NOMO-1 (cell line): ENCODE measurements around the gene MAD1L1.

Source experiments
- DNase-seq, 2 experiments: peaks; one replicate each; lab custom pipeline; 2025; ENCODE audit not compliant: unreplicated experiment in 2 of 2; lab: John Stamatoyannopoulos, UW

The MAD1L1 gene

DNA sequence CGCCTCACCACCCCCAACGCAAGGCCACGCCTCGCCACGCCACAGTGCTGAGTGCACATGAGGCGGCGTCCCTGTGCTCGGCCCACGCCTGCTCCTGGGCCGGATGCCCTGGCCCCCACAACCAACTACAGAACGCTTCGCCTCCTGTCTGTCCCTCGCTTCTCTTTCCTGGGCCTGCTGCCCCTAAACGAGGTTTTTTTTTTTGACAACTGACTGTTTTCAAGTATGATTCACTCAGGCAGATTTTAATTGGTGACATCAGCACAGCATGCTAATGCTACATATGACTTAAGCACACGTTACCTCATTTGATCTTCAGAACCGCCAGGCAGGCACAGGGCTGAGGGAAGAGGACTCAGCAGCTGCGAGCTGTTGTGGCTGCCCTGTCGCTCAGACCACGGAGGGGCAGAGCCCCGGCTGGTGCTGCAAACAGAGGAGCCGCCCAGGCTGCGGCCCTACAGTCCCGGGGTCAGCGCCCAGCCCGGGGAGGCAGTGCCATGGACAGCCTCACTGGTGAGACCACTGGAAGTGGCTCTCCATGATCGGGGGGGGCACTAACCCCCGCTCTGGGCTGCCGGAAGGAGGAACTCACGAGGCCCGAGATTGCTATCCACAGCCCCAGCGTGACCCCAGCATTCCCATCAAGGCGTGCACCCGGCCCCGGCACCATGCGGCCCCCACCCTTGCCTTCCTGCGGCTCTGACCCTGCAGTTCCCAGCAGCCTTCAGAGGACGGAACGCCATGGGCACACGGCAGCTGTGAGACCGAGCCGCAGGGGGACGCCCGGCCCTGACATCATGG is 212.8 kb downstream of the MAD1L1 start:
- peak; percentile 93 to 96 for DNase-seq

DNA sequence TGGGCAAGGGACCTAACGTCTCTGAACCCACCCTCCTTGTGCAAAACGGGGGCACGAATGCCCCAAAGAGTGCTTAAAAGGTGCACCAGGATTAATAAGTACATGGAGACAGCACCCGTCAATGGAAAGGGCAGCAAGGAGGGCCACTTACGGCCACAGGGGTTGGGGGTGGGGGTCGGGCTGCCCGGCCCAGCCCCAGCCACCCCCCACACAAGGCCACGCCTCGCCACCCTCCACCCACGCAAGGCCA is 213.4 kb downstream of the MAD1L1 start:
- DNase-seq, result peak in 1 of 2 experiments; percentile 64

DNA sequence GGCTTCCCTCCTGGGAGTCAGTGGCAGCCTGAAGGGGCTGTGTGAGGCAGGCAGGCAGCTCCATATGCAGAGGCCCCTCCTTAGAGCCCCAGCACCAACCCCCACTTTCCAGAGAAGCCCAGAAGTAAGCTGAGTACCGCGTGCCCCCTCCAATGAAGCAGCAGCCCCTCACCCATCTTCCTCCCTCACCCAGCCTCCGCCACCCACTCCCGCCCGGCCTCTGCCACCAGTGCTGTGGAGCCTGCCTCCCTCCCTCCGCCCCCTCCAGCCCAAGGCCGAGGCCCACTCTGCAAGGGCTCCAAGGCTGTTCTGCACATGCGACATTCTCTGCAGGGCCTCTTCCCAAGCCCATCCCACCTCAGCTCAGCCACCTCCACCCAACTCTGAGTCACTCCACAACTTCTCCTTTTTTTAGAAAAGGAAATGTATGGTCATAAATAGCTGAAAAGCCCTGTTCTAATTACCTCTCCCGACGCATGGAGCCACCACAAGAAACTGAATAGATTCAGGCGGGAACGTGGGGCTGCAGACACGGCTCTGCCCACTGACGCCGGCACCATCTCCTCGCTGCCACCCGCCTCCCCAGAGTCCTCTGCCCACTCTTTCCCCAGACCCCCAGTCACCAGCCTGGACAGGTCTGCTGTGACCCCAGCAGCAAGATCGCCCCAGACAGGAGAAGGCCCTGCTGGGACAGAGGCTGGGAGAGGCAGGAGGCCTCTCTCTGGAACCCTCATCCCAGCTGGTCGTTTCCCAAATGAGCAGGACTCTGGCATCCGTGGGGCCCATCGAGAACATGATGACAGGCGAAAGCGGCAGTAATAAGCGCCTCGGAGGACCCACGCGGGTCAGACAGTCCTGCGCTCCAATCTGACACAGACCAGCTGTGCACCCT is 213.9 kb downstream of the MAD1L1 start:
- DNase-seq, result peak; percentile 98 to 100

DNA sequence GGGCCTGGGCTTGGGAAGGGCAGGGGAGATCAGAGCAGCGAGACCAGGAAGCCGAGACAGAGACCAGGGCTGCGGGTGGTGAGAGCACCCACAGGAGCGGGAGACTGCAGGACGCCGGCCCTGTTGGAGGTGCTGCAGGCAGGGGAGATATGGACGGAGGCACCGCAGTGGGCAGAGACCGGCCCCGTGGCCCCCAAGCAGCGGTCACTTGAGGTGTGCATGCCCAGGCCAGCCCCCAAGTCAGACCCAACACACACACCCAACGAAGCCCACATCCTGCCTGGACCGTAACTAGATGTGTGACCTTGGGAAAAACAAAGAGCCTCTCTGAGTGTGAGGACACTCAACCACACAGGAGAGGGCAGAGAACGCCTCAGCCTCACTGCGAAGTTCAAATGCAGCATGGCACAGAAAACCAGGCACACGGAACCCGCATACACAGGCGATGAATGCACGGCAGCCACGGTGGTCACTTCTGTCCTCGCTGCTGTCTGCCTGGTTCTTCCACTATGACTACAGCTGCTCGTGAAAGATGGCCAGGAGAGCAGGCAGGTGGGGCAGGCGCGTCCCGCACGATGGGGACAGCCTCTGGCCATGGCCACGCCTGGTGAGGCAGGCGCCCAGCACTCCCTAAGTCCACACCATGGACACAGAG is 214.7 kb downstream of the MAD1L1 start:
- DNase-seq, result no peak

DNA sequence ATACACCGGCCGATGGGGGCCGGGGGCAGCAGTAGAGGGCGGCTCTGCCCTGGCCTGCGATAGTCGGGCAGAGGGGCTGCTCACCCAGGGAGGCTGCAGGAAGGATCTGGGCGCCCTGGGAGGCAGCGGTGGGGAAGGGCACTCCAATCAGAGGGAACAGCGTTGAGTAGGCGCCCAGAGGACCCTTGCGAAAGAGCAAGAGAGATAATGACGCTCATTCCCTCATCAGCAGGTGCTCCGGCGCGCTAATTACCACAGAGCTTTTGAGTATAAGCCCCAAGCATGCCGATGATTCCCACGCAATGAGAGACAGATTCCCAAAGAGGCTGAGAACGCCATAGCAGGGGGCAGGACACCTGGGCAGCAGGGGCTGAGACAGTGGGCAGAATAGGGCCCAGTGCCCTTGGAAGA is 215.3 kb downstream of the MAD1L1 start:
- no peak for DNase-seq

DNA sequence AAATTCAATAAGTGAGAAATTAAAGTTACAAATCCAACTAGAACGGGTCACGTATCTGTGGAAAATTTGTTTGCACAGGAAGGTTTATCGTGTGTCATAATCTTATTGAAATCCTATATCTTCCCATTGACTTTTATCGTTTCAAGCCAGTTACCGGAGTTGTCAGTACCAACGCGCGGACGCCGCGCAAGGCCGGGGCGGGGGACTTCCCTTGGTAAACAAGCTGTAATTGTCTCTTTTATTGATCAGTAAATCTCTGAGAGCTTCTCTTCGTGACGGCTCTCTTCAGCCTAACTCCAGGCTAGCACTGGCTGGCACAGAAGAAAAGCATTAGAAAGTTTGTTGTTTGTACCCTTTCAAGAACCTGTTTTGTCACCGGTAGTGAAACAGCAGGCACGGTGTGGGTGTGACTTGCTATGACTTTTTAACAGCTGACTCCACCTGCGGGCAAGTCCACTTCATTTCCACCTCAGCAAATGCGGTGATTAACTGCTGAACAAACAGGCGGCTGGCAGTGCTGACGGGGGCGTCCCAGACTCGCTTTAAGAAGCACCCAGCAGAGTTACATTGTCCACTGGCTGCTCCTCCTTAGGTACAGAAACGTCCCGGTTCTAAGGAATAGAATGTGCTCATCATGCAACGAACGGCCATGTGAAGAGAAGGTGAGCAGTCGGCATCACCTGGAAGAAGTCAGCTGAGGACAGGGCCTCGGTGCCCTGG is 215.8 kb downstream of the MAD1L1 start:
- no peak for DNase-seq

DNA sequence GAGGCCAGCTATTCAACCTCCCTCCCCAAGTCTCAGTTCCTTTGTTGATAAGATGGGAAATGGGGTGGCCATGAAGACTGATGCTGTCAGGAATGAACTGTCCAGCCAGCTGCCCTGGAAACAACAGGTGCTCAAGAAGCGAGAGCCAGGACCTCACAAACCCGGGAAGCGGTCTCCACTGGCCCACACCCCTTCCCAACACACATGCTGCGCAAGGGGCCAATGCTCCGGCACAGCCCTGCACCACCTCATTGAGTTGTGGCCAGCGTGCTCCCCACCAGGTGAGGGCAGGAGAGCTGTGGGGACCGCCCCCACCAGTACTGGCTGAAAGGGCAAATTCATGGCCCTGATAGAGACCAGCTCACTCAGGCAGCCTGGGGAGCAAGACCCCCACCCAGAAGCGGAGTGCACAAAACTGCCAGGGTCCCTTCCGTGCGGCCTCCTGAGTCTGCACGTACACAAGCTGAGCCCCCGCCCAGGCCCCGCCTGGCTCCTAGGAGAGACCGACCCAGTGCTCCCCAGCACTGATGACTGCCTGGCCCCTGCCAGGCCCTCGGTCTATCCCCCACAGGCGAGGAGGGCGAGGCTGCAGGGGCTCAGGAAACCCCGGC is 216.6 kb downstream of the MAD1L1 start:
- no peak for DNase-seq

DNA sequence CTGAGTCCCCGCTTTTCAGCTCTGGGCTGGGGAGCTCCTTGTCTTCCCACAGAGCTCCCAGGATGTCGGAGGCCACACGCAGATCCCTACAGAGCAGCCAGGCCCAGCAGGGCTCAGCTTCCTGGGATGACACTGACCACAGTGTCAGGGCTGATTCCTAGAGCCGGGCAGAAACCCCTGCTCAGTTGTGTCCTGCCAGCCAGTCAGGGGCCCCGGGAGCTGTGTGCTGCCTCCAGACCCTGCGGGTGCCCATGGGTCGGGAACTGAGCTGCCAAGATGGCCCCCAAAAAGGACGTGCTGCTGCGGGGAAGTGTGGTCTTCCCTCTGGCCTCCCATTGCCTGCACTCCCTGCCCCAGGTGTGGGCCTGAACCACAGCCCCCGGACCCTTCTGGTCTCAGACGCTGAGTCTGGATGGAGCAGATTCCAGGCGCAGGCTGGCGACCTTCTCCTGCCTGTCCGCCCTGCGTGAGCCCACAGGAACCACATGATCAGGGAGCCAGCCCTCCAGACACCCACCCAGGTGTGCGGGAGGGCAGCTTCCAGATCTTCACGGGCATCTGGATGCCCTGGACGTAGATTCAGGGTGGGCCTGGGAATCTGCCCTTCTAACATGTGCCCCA is 217.4 kb downstream of the MAD1L1 start:
- DNase-seq, result no peak

DNA sequence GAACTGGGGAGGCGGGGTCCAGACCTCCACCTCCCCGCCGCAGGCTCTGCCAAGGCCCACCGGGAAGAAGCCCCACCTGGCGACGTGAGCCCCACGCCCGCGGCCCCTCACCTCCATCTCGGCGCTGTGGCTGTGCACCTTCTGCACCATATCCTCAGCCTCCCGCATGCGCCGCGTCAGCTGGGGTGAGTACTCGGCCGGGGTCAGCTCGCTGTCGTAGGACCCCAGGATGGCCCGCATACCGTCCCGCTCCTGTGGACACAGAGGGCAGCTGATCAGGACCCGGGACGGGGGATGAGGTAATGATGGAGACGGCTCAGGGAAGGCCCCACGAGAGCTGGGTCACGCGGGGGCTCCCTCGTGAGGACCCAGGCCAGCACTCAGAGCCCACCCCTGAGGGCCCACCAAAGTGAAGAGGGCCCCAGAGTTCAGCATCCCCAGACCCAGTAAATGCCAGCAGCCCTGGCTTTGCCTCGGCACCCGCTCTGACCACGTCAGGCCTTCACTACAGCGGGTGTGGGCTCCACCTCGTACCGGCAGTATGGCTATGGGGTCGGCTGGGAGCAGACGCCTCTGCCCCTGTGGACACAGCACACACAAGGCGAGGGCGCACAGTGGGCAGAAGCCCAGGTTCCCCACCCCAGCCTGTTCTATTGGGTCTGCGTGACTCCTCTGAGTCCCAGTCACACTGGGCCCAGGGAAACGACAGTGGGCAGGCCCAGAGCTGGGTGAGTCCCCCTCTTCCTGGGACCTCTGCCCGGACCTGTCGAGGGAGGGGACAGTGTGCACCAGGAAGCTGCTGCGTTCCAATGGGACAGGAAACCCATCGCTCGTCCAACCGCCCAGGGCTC is 218.1 kb downstream of the MAD1L1 start:
- DNase-seq, result no peak

DNA sequence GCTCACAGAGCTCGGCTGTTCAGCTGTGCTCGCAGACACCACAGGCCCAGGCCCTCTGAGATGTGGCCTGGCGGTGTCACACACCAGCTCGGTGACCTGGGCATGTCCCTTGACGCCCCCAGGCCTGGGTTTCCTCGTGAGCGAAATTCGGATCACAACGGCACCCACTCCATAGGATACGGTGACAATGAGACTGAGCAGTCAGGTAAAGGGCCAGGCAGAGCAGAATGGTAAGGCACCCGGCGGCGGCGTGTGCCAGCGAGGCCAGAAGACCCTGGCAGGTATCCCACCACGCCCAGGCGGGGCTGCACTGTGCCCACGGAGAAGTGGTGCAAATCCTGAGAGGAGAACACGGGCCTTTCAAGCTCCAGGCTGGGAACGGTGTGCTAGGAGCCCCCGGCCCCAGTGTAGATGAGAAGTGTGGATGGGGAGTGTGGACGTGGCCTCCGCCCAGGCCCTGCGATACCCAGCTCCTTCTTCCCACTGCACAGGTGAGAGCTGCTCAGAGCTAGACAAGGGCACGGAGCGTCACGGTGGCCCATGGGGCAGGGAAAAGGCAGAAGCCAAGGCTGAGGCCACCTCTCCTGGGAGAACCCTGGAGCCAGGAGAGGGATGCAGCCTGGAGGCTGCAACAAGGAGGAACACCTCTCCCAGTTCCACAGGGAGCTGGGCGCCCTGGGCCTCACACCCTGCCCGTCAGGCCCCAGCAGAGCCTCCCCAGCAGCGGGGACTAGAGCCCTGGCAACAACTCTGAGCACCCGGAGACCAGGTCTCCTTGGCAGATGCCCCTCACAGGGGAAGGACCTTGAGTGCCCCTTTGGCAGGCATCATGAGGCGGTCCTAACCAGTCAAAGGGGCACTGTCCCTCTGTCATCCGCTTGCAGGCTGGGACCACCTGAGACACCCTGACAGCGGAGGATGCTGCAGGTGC is 219.1 kb downstream of the MAD1L1 start:
- DNase-seq, result no peak

DNA sequence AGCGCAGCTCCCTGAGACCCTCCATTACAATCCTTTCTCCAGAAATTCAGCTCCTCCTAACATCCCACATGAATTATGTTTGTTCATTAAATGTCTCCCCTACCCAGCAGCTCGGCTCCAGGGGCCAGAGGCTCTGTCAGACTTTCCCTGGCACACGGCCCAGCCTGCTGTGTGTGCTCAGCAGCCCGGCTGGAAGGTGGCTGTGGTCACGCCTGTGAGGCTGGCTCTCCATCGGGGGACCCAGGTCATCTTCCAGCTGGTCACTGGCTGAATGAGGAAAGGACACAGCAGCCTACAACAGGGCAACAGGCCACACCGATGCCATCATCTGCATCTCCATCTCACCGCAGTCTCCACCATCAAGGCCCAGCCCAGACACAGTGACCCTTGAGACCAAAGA is 219.8 kb downstream of the MAD1L1 start:
- no peak for DNase-seq

DNA sequence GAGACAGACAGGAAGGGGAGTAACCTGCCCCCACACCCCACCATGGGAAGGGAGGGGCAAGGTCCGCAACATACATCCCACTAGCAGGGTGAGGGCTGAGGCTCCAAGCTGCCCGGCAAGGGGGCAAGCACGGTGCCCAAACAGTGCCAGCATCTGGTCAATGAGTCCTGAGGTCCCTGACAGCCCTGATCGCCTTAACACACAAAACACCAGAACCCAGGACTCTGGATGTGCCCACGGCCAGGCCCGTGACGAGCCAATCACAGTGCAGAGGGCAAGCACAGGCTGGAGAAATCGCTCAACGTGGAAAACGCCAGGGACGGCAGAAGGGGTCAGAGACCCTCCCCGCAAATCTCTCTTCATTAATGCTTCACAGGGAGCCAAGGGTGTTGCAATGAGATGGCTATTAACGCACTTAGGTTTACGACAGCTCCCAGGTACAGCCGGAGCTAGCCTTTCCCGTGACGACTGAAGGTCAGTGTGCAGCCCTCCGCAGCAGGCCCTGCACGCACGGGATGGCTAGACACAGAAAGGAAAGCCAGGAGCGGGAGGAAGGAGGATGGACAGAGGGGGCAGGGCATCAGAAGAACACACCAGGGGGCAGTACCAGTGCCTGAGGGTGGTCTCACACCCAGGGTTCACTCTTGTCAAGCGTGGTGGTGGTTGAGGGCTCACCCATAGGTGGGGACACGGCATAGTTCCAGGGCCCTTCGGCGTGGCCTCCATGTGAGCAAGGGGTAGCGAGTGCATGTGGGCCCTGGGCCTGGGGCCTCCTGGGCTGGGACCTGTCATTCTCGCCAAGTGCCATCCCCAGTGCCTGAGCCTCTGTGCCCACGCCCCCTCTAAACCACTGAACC is 220.5 kb downstream of the MAD1L1 start:
- DNase-seq, result no peak

DNA sequence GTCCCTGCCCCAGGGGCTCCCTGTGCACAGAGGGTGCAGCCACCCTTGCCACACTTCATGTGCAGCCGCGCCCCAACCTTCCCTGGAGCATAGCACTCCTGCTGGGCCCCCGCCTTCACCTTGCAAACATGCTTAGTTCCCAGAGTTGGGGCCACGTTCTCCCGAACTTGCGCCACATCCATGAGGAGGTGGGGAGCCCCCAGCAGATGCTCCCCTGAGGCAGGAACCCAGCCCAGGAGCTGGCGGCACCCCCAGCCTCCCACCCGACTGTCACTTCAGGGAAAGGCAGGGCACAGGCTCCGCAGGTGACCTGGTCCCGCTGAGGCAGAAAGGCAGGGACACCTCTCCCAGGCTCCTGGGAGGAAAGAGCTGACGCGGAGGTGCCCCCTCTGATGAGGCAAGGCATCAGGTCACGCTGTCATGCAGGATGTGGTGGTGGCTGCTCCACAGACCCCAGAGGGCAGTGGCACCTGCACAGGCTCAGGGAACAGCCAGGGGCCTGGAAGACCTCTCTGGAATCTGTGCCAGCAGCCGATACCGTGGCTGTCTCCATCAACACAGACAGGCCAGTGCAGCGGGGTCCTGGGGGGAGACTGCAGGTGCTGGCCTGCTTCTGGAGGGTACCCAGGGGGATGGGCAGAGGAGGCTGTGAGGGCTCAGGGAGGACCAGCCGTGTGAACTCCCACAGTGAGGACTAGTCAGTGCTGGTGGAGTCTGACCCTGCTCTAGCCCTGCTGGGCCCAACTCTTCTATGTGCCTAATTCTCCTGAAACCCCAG is 221.3 kb downstream of the MAD1L1 start:
- DNase-seq, result no peak

DNA sequence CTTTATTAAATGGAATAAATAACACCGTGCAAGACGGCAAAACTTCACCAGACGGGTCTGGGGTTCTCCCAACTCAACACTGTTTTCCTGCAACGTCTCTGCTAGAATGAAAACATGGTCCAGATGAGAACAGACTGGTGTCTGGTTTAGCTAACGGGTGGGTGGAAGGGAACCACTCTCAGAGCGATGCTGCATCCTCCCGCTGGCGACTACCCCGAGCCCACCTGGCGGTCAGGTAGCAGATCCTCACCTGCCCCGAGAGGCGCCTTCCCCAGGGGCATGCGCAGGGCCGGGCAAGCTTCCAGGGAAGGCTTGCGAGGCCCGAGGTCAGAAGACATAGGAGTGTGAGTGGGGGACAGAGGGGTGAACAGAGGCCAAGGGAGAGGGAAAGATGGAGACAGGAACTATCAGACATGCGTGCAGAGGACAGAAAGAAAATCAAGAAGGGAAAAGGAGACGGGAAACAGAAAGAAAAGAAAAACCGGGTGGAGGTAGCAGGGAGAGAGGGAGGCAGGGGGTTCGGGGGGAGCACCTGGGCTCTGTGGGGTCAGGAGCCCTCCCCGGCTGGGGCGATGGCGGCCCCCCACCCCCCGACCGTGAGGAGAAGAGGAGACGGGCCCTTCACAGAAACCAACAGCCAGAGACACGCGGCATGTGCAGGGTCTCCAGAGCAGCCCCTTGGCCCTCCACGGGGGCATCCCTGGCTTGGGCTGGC is 222.0 kb downstream of the MAD1L1 start:
- DNase-seq, result no peak

DNA sequence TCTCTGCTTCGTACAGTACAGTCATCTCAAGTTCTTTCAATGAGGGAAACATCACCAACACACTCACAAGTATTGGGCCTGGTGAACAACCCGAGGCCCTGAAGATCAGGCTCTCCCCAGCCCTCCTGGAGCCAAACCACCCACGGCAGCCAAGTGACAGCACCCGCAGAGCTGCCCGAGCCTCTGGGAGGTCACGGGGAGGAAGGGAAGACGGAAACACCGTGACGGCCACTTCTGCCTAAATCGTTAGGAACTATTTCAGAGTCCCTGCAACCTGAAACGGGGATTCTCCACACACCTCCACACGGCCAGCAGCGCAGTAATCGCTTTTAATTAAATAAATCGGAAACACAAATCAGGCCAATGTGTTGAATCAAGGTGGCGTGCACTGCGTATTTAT is 222.6 kb downstream of the MAD1L1 start:
- DNase-seq, result no peak

DNA sequence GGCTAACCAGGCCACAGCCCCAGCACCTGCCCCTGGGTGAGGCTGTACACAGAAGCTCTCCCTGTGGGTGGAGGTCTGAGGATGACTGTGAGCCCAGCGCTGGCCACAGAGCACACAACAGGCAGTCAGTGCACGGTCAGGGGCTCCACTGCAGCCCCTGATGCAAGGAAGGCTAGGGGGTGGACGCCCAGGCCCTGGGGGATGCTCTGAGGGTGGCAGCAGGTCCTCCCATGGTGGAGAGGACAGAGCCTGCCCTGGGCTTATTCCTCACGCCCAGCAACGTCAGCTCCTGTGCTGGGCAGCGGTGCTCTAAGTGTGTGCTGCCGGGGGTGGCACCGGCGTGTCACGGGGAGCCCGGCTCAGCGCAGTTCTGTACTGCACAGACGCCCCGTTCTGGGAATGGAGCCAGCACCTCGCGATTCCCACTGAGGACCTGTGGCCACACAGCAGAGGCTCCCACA is 223.2 kb downstream of the MAD1L1 start:
- DNase-seq, result no peak
